ENCODE data around the gene SVOPL. TPM values are rescaled to one million over a fixed set of nuclear protein-coding genes. Genes with fewer than 3 reads are reported as not detected.

SVOPL gene
- total RNA-seq, 1 donor from 2014 or later = not detected

DNA sequence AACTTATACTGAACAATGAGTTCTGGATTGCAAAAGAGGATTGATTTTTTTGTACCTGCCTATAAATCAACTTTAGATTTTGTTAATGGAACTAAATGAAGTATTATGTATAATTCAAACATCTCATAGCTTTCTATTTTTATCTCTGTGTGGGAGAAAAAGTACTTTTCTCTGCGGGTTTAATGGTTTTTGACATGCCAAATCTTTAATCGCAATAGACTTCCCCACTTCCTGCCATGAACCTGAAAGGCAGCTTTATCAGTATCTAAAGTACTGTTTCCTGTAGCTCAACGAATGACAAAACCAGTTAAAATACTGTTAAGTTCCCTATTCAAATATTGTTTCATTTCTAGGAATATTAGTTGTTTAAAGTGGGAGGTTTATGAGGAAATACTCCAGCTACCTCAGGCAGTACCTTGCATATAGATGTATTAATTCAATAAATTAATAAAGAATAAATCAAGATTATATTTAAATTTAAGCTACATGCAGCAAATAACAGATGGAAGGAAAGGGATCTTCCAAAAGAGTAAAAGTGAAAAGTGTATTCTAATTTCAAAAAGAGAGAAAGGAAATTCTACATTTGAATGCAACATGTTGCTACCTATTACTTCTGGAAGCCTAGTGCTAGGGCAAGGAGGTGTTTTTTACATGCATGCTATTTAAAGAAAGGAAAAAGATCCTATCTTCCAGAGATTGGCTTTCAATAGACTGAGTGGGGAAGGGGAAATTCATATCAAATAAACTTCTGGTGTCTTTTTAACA is 75.9 kb downstream of the SVOPL start:
- no peak for ATAC-seq (ENCODE audit: low read depth)
- ChIA-PET POLR2A (no interaction called here), CTCF (no interaction called here)
- H3K9me3 Mint-ChIP-seq = no peaks in the 10 kb centered on the region
- H3K27ac Mint-ChIP-seq = no peak overlapping the region
- H3K4me3 Mint-ChIP-seq = no peak overlapping the region
- H3K4me1 Mint-ChIP-seq = peaks cover 1% of the 10 kb centered on the region
- intact Hi-C loops (cut with micrococcal nuclease) = no loop called here
- no peak for DNase-seq
- H3K36me3 Mint-ChIP-seq (ENCODE audit: low read depth) = no peaks in the 10 kb centered on the region
- TF ChIP-seq, protein P1, sequence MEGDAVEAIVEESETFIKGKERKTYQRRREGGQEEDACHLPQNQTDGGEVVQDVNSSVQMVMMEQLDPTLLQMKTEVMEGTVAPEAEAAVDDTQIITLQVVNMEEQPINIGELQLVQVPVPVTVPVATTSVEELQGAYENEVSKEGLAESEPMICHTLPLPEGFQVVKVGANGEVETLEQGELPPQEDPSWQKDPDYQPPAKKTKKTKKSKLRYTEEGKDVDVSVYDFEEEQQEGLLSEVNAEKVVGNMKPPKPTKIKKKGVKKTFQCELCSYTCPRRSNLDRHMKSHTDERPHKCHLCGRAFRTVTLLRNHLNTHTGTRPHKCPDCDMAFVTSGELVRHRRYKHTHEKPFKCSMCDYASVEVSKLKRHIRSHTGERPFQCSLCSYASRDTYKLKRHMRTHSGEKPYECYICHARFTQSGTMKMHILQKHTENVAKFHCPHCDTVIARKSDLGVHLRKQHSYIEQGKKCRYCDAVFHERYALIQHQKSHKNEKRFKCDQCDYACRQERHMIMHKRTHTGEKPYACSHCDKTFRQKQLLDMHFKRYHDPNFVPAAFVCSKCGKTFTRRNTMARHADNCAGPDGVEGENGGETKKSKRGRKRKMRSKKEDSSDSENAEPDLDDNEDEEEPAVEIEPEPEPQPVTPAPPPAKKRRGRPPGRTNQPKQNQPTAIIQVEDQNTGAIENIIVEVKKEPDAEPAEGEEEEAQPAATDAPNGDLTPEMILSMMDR (IDR thresholded peaks at IDR 0.05) = no peak
- no peaks in the 10 kb centered on the region for H3K27me3 Mint-ChIP-seq

DNA sequence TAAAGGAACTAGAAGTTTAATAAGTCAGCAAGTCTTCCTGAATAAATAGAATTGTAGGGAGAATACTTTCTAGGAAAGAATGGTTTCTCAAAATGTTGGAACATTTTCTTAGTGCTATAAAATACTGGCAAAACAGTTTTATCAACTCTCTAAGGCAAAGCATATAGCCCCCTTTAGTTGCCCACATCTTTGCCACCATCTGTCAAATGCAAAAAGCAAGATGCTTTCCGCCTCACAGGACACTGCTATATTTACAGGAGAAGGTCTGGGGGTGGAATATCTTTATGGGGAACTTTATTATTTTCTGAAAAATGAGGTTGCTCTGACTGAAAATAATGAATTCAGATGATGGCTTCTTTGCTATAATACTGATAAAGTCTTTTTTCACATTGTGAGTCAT is 78.3 kb downstream of the SVOPL start:
- intact Hi-C loops (cut with micrococcal nuclease) = no loop called here
- POLR2A ChIA-PET = no interaction called here
- H3K27me3 Mint-ChIP-seq = no peaks in the 10 kb centered on the region
- H3K4me1 Mint-ChIP-seq = peaks cover 1% of the 10 kb centered on the region
- H3K4me3 Mint-ChIP-seq = no peak overlapping the region
- ATAC-seq (ENCODE audit: low read depth) (no peak), DNase-seq (no peak)
- no peak overlapping the region for H3K27ac Mint-ChIP-seq
- TF ChIP-seq, protein P1 (IDR thresholded peaks at IDR 0.05) = no peak
- CTCF ChIA-PET = no interaction called here
- no peaks in the 10 kb centered on the region for H3K9me3 Mint-ChIP-seq
- no peaks in the 10 kb centered on the region for H3K36me3 Mint-ChIP-seq (ENCODE audit: low read depth)

DNA sequence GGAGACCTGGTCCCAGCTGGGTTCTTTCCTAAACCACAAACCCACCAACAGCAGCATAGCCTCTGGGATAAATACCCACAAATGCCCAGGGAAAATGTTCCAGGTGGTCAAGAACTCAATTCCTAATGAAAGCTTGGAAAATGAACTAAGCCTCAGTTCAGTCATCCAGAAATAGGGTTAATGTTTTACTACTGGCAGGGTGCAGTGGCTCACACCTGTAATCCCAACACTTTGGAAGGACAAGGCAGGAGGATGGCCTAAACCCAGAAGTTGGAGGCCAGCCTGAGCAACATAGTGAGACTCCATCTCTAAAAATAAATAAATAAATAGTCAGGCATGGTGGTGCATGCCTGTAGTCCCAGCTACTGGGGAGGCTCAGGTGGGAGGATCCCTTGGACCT is 82.2 kb downstream of the SVOPL start:
- H3K27me3 Mint-ChIP-seq = no peaks in the 10 kb centered on the region
- H3K9me3 Mint-ChIP-seq = no peaks in the 10 kb centered on the region
- no peak overlapping the region for H3K27ac Mint-ChIP-seq
- DNase-seq (no peak), ATAC-seq (ENCODE audit: low read depth) (no peak)
- no peak overlapping the region for H3K4me3 Mint-ChIP-seq
- TF ChIP-seq, protein P1 (IDR thresholded peaks at IDR 0.05) = no peak
- ChIA-PET CTCF (no interaction called here), POLR2A (no interaction called here)
- intact Hi-C loops (cut with micrococcal nuclease) = no loop called here
- H3K4me1 Mint-ChIP-seq = no peaks in the 10 kb centered on the region
- H3K36me3 Mint-ChIP-seq (ENCODE audit: low read depth) = no peaks in the 10 kb centered on the region

DNA sequence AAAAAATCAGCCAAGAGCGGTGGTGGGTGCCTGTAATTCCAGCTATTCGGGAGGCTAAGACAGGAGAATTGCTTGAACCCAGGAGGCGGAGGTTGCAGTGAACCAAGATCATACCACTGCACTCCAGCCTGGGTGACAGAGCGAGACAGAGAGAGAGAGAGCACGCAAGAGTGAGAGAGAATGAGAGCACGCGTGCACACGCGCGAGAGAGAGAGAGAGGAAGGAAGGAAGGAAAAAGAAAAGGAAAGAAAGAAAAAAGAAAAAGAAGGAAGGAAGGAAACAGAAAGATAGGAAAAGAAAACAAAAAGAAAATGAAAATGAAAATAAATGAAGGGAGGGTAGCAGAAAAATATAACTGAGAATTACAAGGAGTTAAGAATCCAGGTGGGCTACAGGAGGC is 82.7 kb downstream of the SVOPL start:
- no peak for DNase-seq
- Mint-ChIP-seq H3K4me3 (no peak overlapping the region), H3K9me3 (no peaks in the 10 kb centered on the region), H3K27me3 (no peaks in the 10 kb centered on the region), H3K4me1 (no peaks in the 10 kb centered on the region), H3K36me3 (ENCODE audit: low read depth) (no peaks in the 10 kb centered on the region), H3K27ac (no peak overlapping the region)
- POLR2A ChIA-PET = no interaction called here
- CTCF ChIA-PET = no interaction called here
- TF ChIP-seq, protein P1 (IDR thresholded peaks at IDR 0.05) = no peak
- intact Hi-C loops (cut with micrococcal nuclease) = no loop called here
- no peak for ATAC-seq (ENCODE audit: low read depth)

DNA sequence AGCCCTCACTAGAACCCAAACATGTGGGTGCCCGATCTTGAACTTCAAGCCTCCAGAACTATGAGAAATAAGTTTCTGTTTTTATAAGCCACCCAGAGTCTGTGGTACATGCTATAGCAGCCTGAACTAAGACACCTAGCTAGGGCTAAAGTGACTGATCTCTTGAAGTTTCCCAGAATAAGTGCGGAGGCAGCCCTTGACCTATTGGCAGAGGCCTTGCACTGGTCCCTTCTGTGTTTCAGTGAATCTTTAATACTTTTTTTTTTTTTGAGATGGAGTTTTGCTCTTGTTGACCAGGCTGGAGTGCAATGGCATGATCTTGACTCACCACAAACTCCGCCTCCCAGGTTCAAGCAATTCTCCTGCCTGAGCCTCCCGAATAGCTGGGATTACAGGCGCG is 85.1 kb downstream of the SVOPL start:
- POLR2A ChIA-PET = no interaction called here
- Mint-ChIP-seq H3K27me3 (no peaks in the 10 kb centered on the region), H3K36me3 (ENCODE audit: low read depth) (no peaks in the 10 kb centered on the region), H3K4me3 (no peak overlapping the region), H3K9me3 (no peaks in the 10 kb centered on the region), H3K27ac (no peak overlapping the region), H3K4me1 (no peaks in the 10 kb centered on the region)
- CTCF ChIA-PET = no interaction called here
- DNase-seq (no peak), ATAC-seq (ENCODE audit: low read depth) (no peak)
- TF ChIP-seq, protein P1 (IDR thresholded peaks at IDR 0.05) = no peak
- intact Hi-C loops (cut with micrococcal nuclease) = no loop called here
